ENCODE results near the gene GIT2.
"Not testable (repeated sequence)": the region's sequence is repeated elsewhere in the genome, so short reads cannot be mapped to it uniquely, and the experiment has no call there.

Gene GIT2

GRCh38 chr12:109946505-109946904, 49.7 kb downstream of the GIT2 start:
- DNase-seq (ENCODE audit: low read depth in 2 of 2), result no peak

GRCh38 chr12:109944561-109945359, 51.4 kb downstream of the GIT2 start:
- no peak for DNase-seq (ENCODE audit: low read depth in 2 of 2)

GRCh38 chr12:109943811-109944210, 52.4 kb downstream of the GIT2 start:
- no peak for DNase-seq (ENCODE audit: low read depth in 2 of 2)

- DNase-seq (ENCODE audit: low read depth in 2 of 2), result no peak
Observed at GRCh38 chr12:109940339-109940923, 55.7 kb downstream of the GIT2 start.

- DNase-seq (ENCODE audit: low read depth in 2 of 2), result no peak
Observed at GRCh38 chr12:109939504-109939903, 56.7 kb downstream of the GIT2 start.

- no peak for DNase-seq (ENCODE audit: low read depth in 2 of 2)
Observed at GRCh38 chr12:109938947-109939346, 57.2 kb downstream of the GIT2 start.

- DNase-seq (ENCODE audit: low read depth in 2 of 2), result no peak
Observed at GRCh38 chr12:109937371-109937770, 58.8 kb downstream of the GIT2 start.

GRCh38 chr12:109934026-109934425, 62.1 kb downstream of the GIT2 start:
- no peak for DNase-seq (ENCODE audit: low read depth in 2 of 2)

- DNase-seq (ENCODE audit: low read depth in 2 of 2), result no peak
Observed at GRCh38 chr12:109932878-109933503, 63.2 kb downstream of the GIT2 start.

- no peak for DNase-seq (ENCODE audit: low read depth in 2 of 2)
Observed at GRCh38 chr12:109931143-109931542, 65.0 kb downstream of the GIT2 start.

GRCh38 chr12:109930028-109930800, 66.0 kb downstream of the GIT2 start:
- no peak for DNase-seq (ENCODE audit: low read depth in 2 of 2)

- not testable (repeated sequence) for DNase-seq (ENCODE audit: low read depth in 2 of 2)
Observed at GRCh38 chr12:109929326-109929725, 66.8 kb downstream of the GIT2 start.

GRCh38 chr12:109928058-109928656, 68.0 kb downstream of the GIT2 start:
- DNase-seq (ENCODE audit: low read depth in 2 of 2), result no peak

GRCh38 chr12:109927622-109928021, 68.5 kb downstream of the GIT2 start:
- DNase-seq (ENCODE audit: low read depth in 2 of 2), result peak; percentile 10 to 28

- DNase-seq (ENCODE audit: low read depth in 2 of 2), result no peak
Observed at GRCh38 chr12:109926488-109927210, 69.5 kb downstream of the GIT2 start.

GRCh38 chr12:109926016-109926415, 70.2 kb downstream of the GIT2 start:
- DNase-seq (ENCODE audit: low read depth in 2 of 2), result no peak

- no peak for DNase-seq (ENCODE audit: low read depth in 2 of 2)
Observed at GRCh38 chr12:109925185-109925840, 70.9 kb downstream of the GIT2 start.

- DNase-seq (ENCODE audit: low read depth in 2 of 2), result no peak
Observed at GRCh38 chr12:109923481-109924245, 72.5 kb downstream of the GIT2 start.

- DNase-seq (ENCODE audit: low read depth in 2 of 2), result no peak
Observed at GRCh38 chr12:109923038-109923437, 73.1 kb downstream of the GIT2 start.

GRCh38 chr12:109921982-109922381, 74.2 kb downstream of the GIT2 start:
- no peak for DNase-seq (ENCODE audit: low read depth in 2 of 2)
